ENCODE results near the gene SPIRE1. TPM values are rescaled to one million over a fixed set of nuclear protein-coding genes. Genes with fewer than 3 reads are reported as not detected.
"Not testable (repeated sequence)": the region's sequence is repeated elsewhere in the genome, so short reads cannot be mapped to it uniquely, and the experiment has no call there.

The SPIRE1 gene
- total RNA-seq, 1 donor from 2014 or later = 15.7 TPM

GRCh38 chr18:12554796-12555388 is 103.0 kb downstream of the SPIRE1 start:
- no peak for DNase-seq (ENCODE audit: low read depth in 2 of 2)

- no peak for DNase-seq (ENCODE audit: low read depth in 2 of 2)
Observed at GRCh38 chr18:12552879-12553242, 105.0 kb downstream of the SPIRE1 start.

GRCh38 chr18:12551943-12552878 is 105.7 kb downstream of the SPIRE1 start:
- not testable (repeated sequence) for DNase-seq (ENCODE audit: low read depth in 2 of 2)

- DNase-seq (ENCODE audit: low read depth in 2 of 2) = not testable (repeated sequence)
Observed at GRCh38 chr18:12551466-12551865, 106.4 kb downstream of the SPIRE1 start.

- DNase-seq (ENCODE audit: low read depth in 2 of 2) = no peak
Observed at GRCh38 chr18:12543697-12544096, 114.2 kb downstream of the SPIRE1 start.

- DNase-seq (ENCODE audit: low read depth in 2 of 2) = no peak
Observed at GRCh38 chr18:12540751-12541150, 117.2 kb downstream of the SPIRE1 start.

- DNase-seq (ENCODE audit: low read depth in 2 of 2) = peak in 1 of 2 donors; percentile 12
Observed at GRCh38 chr18:12539158-12539557, 118.7 kb downstream of the SPIRE1 start.

- DNase-seq (ENCODE audit: low read depth in 2 of 2) = no peak
Observed at GRCh38 chr18:12534820-12535219, 123.1 kb downstream of the SPIRE1 start.

- no peak for DNase-seq (ENCODE audit: low read depth in 2 of 2)
Observed at GRCh38 chr18:12532661-12533060, 125.2 kb downstream of the SPIRE1 start.

- DNase-seq (ENCODE audit: low read depth in 2 of 2) = no peak
Observed at GRCh38 chr18:12531749-12532148, 126.2 kb downstream of the SPIRE1 start.

- no peak for DNase-seq (ENCODE audit: low read depth in 2 of 2)
Observed at GRCh38 chr18:12520442-12520992, 137.4 kb downstream of the SPIRE1 start.

GRCh38 chr18:12518832-12519531 is 138.9 kb downstream of the SPIRE1 start:
- no peak for DNase-seq (ENCODE audit: low read depth in 2 of 2)

GRCh38 chr18:12518326-12518725 is 139.6 kb downstream of the SPIRE1 start:
- no peak for DNase-seq (ENCODE audit: low read depth in 2 of 2)

GRCh38 chr18:12517142-12517825 is 140.6 kb downstream of the SPIRE1 start:
- DNase-seq (ENCODE audit: low read depth in 2 of 2) = no peak

GRCh38 chr18:12516049-12516630 is 141.8 kb downstream of the SPIRE1 start:
- peak in 1 of 2 donors; percentile 42 for DNase-seq (ENCODE audit: low read depth in 2 of 2)

GRCh38 chr18:12515550-12515949 is 142.4 kb downstream of the SPIRE1 start:
- DNase-seq (ENCODE audit: low read depth in 2 of 2) = peak in 1 of 2 donors; percentile 23

- no peak for DNase-seq (ENCODE audit: low read depth in 2 of 2)
Observed at GRCh38 chr18:12507007-12507406, 150.9 kb downstream of the SPIRE1 start.

- no peak for DNase-seq (ENCODE audit: low read depth in 2 of 2)
Observed at GRCh38 chr18:12500986-12501385, 156.9 kb downstream of the SPIRE1 start.

GRCh38 chr18:12497839-12498238 is 160.1 kb downstream of the SPIRE1 start:
- DNase-seq (ENCODE audit: low read depth in 2 of 2) = no peak

GRCh38 chr18:12497296-12497695 is 160.6 kb downstream of the SPIRE1 start:
- DNase-seq (ENCODE audit: low read depth in 2 of 2) = no peak

- DNase-seq (ENCODE audit: low read depth in 2 of 2) = no peak
Observed at GRCh38 chr18:12492907-12493306, 165.0 kb downstream of the SPIRE1 start.

Measured in dermis microvascular lymphatic vessel endothelial cell (primary cell).